Testis (tissue), 2 donors: ENCODE results near the gene UCHL1.

Experiments
- POLR2A ChIP-seq: fragments of 450-650 bp; IDR thresholded peaks from one replicate; pipeline ENCODE4 v1.6.1; 2017; ENCODE audit warnings: antibody characterized with exemption, mild to moderate bottlenecking, moderate library complexity
- TF ChIP-seq, protein P1 (sequence below), 3 experiments: fragments of 450-650 bp in 2 of 3; fragments of 200-600 bp in 1 of 3; sonication (generic) in 1 of 3; IDR thresholded peaks; one replicate each; pipeline ENCODE4 v1.5.1; 2016 to 2019; ENCODE audit warnings: antibody characterized with exemption in 3 of 3, mild to moderate bottlenecking in 2 of 3, moderate library complexity in 1 of 3

DNA sequence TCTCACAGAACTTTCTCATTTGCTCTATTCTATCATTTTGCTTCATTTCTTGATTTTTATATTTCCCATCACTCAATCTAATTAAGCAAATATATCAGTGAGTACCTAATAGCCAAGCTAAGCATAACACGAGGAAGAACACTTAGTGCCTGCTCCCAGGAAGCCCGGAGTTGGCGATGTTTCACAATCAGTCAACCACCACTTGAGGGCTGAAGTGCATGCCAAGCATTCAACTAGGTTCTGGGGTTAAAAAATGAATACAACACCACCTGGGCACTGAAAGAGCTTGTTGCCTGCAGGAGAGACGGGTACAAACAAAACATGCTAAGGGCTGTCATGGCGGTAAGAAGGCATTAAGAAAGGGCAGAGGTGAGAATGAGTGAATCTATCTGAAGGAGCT lies 47.5 kb downstream of the UCHL1 start:
- TF ChIP-seq POLR2A: no peak
- TF ChIP-seq, protein P1, sequence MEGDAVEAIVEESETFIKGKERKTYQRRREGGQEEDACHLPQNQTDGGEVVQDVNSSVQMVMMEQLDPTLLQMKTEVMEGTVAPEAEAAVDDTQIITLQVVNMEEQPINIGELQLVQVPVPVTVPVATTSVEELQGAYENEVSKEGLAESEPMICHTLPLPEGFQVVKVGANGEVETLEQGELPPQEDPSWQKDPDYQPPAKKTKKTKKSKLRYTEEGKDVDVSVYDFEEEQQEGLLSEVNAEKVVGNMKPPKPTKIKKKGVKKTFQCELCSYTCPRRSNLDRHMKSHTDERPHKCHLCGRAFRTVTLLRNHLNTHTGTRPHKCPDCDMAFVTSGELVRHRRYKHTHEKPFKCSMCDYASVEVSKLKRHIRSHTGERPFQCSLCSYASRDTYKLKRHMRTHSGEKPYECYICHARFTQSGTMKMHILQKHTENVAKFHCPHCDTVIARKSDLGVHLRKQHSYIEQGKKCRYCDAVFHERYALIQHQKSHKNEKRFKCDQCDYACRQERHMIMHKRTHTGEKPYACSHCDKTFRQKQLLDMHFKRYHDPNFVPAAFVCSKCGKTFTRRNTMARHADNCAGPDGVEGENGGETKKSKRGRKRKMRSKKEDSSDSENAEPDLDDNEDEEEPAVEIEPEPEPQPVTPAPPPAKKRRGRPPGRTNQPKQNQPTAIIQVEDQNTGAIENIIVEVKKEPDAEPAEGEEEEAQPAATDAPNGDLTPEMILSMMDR (IDR thresholded peaks at IDR 0.05): no peak
